ENCODE results near the gene FEZF1.

The FEZF1 gene

DNA sequence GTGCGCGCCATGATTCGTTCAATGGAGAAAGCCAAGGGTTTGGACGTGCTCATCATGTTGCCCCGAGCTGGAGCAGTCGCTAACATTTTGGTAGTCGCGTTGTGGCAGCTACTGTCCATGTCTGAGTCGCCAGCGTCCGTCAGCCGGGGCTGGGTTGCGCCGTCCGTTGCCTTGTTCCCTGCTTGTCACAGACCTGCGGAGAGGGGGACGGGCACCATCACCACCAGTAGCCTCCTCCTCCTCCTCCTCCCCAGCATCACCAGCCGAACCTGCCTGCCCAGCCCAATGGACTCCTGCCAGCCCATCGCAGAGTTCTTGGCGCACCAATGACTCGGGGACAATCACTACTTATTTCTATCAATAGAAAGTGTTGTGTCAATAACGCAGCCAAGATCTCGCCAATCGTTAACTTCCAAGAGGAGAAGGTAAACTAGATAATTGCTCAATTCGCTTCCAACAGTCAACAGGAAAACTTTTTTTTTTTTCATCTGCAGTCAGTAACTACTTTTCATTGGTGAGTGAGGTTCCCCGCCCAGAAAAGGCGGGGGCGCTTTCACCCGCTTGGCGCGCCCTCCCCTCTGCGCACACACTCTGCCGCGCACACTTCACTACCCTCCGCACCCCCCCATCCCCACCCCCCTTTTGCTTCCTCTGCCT lies at the start of gene FEZF1:
Gene FEZF1 (minus strand): TSS at position 432 of the 657 bp plus-strand sequence. CDS start 313 bp downstream, at position 119.
- DNase-seq (ENCODE audit: low spot score) = no peak

DNA sequence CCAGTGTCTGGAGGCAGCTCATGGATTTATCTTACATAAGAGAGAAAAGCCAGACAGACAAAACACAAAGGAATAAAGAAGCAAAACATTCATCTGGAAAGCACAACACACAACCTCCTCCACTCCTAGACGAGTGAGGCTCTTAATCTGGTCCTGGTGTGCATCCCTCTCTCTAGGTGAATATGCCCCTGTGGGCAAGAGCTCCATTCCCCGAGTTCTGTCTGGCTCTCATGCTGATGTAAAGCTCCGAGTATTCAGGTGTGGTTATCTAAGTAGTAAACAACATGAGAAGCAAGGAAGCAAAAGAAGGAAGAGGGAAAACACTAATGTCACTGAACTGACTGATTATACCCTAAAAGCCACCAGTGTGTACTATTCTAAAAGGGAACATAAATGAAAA lies 47.9 kb upstream of the FEZF1 start:
- DNase-seq (ENCODE audit: low spot score) = no peak

DNA sequence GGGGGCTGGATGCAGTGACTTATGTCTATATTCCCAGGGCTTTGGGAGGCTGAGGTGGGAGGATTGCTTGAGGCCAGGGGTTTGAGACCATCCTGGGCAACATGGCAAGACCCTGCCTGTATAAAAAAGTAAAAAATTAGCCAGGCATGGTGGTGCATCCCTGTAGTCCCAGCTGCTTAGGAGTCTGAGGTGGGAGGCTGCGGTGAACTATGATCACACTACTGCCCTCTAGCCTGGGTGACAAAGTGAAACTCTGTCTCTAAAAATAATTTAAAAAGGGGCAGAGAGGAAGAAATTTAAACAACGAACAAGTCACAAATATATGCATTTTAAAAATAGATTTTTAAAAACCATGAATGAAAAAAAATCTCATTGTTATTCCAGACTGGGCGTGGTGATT lies 46.2 kb upstream of the FEZF1 start:
- no peak for DNase-seq (ENCODE audit: low spot score)

DNA sequence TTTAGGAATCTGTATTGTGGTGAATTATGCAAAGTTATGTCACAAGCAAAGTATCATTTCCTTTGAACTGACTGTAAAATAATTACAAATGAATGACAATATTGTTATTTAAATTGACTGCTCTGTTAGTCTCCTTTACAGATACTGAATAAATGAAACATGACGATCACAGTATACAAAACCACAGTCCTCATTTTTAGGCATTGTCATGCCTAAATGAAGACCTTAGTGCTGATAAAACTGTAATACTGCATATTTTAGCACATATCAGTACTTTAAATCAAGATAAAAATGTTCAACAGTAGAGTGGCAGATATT lies 39.7 kb upstream of the FEZF1 start:
- no peak for DNase-seq (ENCODE audit: low spot score)

DNA sequence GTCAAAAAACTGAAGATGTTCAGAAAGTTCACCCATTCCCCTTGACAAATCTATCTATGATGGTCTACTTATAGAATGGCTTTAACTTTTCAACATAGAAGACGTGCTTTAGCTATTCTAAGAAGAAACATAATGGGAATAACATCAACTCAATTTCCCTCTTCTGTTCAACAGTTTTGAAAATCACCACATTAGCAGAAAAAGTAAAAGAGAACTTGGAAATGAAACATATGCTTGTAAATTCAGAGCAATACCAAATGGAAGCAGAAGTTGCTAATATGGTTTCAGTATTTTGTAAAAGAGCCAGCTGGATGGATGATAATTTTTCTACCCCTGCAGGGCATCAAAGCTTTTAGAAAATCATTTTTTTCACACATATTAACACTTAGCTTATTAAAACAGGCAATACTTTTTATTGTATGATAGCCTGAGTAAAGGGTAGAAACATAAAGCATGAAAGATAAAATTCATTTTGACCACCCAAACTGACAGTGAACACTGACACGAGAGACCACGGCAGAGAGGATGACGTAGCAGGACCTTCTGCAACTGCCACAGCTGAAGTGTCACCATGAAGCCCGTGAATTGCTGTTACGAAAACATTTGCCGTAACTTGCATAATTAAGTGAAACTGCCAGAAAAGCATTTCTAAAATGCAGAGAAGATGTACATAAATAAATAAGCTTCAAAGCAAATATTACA lies 39.2 kb upstream of the FEZF1 start:
- no peak for DNase-seq (ENCODE audit: low spot score)

DNA sequence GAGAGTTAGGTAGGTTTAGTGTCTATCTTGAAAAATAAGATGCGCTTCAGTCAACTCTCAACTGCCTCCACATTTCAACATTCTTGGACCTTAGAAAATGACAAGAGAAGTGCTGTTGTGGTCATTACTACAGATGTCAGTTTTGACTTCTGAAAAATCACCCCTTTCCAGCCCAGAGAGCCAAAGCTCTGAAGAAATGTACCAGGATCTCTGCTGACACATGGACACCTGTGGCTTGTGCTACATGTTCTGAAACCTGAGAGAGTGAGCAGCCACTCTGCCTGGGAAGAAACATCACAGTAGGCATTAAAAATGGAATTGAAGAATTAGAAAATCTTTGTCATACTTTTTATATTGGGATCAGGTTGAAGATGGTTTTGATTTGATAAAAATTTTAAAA lies 35.9 kb upstream of the FEZF1 start:
- DNase-seq (ENCODE audit: low spot score) = no peak

DNA sequence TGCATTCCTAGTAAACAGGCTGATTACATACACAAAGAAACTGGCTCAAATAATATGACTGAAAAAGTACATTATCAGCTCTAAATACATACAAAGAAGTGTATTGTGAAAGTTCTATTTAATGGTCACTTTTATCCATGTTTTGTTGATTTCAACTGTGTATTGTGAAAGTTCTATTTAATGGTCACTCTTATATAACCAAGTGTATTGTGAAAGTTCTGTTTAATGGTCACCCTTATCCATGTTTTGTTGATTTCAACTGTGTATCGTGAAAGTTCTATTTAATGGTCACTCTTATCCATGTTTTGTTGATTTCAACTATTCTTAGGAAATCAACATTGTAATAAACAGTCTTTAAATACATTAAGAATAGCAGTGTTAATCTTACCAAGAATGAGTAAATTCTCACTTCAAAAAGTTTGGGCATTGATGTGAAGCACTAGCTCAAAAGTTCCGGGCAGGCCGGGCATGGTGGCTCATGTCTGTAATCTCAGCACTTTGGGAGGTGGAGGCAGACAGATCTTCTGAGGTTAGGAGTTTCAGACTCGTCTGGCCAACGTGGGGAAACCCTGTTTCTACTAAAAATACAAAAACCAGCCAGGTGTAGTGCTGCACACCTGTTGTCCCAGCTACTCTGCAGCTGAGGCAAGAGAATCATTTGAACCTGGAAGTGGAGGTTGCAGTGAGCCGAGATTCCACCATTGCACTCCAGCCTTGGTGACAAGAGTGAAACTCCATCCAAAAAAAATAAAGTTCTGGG lies 34.8 kb upstream of the FEZF1 start:
- no peak for DNase-seq (ENCODE audit: low spot score)

DNA sequence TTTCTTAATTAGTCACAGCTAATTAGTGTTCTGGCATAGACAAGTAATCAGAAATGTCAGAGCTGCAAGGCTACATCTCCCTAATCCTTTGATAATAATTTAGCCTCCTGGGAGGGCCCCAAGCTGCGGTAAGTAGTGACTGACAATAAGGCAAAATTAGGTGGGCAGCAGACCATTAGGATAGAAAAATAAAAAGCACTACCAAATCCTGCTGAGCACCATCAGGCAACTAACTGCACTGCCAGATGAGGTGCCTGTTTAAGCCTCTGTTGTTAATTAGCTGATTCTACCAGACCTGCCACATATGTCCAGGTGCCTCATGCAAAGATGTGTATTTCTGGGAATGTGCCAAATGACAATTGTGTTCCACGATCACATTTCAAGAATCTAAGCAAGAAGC lies 32.5 kb upstream of the FEZF1 start:
- no peak for DNase-seq (ENCODE audit: low spot score)

DNA sequence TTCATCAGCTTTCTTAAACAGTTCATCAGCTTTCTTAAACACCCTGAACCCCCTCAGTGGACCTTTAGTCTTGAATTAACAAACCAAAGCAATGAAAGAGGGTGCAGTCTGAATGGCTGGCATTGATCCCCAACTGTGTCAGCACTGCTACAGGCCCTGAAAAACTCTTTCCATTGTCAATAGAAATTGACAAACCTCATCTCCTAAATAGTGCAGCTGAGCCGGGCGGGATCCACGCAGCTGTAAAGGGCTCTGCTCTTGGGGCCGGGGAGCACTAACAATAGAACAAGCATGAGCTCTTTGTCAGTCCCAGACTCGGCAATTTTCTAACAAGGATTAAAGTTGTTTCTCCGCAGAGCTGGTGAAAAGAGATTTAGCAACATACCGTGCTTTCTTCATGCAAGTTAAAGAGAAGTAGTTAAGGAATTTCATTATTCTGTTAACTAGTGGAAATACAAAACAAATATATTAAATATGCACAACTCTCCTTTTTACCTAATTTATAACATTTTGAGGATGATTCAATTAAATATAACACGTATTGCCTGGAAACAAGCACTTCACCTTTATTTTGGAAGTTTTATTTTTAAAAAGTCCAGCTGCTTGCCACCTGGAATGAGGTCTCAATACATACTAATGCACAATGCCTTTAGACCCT lies 24.7 kb upstream of the FEZF1 start:
- no peak for DNase-seq (ENCODE audit: low spot score)

DNA sequence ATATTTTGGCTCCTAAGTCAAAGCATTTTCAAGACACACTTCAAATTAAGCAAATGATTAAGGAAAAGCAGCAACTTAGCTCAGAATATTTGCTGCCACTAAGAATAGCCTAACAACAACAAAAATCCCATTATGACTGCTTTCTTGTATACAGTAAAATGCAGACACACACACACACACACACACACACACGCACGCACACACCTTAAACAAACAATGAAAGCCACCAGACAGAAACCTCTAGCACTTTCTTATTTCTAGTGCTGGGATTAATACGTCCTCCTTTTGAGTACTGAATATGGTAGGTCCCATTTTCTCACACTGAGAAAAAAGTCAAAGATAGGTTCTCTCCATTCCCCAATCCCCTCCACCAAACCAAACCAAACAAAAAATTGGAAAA lies 23.4 kb upstream of the FEZF1 start:
- DNase-seq (ENCODE audit: low spot score) = no peak

DNA sequence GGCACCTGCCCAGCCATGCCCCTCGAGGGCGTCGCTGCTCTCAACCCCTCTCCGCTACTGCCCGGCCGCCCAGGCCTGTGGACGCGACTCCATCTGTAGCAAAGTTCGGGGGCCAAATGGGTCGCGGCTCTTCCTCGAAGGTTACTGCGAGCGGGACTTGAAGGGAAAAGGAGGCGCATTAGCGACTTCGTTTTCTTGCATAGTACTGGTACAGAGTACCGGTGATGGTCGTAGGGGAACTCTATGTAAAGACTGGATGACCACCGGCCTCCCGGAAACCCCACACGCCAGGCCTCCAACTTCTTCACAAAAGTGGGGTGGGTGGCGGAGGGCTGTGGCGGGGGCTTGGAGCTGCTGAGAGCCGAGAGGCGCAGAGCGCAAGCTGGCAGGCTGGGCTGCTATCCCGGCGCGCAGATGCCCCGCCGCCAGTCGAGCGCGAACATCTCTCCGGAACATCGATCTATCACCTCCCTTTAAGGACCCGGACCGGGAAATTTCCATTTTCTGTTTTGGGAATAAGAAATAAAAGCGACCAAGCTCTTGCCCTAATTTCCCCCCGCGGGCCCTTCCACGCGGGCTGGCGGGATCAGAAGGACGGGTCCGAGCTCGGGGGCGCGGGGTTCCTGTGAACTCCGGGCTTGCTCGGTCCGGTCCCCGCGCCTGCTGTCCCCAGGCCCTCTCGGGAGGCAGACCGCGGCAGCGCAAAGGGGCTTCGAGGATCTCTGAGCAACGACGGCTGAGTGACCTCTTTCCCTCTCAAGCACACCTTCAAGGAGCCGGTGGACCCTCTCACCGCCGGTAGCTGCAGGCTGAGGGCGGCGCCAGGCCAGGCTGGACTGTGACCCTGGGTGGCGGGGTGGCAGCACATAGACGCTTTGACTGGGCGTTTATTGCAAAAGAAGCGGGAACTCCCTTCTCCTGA lies 12.2 kb upstream of the FEZF1 start:
- DNase-seq (ENCODE audit: low spot score) = no peak

DNA sequence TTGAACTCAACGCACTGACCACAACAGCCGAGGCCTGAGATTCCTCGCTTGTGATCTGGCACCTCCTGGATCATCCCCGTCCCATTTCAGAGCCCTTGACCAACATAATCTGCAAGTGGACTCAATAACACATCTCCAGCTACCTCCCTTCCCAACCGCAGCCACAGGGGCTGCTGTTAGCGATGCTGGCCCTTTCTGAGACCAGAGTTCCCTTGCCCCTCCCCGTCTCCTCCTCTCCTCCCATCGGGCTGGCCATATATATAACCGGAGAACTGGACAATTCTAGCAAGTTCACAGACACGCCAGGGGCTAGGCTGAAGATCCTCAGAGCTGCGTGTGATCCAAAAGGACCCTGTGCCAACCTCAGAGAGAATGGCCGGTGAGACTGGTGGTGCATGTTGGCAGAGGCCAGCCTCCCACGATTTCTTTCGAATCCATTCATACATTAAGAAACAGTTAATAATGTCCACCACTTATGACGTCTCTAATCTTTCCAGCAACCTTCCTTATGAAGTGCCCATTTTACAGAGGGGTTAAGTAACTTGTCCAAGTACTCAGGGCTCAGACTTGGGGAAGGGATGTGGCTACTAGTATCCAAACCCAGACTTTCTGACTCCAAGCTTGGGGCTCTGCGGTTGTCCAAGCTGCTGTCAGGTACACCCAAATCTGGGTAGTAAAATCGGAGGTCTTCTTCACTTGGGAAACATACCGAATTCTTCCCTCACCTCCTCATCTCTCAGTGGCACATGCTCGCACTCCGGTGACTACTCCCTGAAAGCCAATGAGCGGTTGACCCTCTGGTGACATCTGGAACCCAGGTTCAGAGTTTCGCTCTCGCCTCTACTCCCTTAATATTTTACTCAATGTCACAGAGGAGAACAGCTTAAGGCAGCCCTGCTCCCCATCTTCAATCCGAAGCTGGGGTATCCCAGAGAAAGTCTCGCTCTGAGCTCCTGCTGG lies 11.2 kb upstream of the FEZF1 start:
- no peak for DNase-seq (ENCODE audit: low spot score)

DNA sequence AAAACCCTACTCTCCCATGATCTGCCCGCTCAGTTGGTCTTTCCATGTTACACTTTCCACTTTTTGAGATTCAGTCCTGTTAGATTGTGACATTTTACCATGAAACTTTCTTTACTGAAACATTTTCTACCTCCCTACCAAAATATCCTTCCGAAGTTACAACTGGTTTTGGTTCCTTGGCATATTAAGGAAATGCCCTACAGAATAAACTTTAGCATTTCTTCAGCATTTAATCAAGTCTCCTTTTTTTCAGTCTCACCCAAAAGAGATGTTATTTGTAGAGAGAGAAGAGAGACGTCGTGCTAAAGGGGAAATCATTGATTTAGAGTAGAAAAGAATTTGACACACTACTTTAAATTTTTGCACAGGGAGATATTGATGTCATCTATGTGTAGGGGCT lies 9.7 kb upstream of the FEZF1 start:
- no peak for DNase-seq (ENCODE audit: low spot score)

DNA sequence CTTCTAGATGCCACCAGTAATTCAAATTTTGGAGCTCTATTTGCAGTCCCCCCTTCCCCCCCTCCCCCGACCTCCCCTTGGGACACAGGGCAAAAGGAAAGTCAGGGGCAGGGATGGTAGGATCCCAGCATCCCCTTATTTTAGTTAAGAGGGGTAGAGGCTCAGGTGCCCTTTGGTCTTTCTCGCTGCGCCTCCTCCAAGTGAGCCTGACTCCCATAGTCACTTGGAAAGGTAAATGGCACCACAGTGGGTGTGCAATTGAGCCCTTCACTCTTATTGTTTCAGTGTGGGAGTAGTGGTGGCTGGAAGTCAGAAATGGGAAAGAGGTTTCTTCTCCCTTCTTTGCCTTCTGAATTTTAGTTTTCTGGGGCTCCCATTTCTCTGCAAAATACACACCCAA lies 8.2 kb upstream of the FEZF1 start:
- no peak for DNase-seq (ENCODE audit: low spot score)

DNA sequence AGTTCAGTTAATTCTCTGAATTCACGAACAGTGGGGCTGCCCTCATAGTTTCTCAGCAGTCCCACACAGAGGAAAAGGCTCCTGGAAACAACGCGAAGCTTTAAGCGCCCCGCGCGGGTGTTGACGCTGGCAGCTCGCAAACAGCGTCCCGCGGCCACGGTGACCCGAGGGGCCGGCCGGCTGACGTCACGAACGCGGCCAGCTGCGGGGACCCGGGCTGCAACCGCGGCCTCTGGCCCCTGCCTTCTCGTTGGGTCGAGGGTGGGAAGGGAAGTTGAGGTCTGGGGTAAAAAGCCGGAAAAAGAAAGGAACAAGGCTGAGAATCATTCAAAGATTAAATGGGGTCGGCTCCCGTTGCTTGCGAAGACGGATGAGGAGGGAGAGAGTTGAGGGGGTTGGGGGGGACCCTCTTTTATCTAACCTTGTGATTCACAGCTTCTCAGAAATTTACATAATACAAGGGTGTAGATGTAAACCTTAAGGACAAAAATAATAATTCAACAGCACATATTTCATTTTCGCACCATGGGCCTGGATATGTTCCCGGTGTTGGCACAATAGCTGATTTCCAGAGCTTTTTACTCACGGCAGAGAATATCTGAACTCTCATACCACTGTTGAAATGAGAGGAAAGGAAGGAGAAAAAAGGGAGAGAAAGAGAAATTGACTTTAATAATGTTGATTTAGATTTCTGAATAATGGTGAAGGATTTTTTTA lies 7.3 kb upstream of the FEZF1 start:
- DNase-seq (ENCODE audit: low spot score) = no peak

DNA sequence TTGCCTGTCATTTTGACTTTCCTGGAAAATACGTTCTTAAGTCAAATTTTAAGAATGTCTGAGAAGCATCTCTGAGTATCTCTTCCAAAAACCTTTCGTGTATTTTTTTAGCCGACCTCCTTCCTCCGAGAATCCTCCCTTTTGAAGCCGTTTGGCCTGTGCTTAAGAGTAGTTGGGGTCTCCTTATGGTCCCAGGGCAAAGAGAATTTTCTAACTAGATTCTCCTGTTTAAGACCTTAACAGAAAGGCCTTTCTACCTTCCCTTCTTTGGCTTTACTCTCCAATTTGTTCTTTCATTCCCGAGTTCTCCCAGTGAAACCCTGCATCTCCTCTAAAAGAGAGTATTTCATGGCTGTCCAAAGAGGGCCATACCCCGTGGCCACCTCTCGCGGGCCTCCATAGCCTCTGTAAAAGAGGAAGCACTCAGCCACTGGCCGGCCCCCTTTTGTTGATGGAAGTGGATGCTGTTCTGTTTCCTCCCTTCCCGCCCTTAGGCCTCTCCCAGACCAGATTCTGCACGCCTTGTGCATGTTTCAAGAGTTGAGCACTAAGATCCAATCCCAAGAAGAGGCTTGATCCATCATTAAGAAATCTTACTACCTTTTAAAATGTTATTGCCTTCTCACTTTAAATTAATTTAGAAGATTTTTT lies 6.6 kb upstream of the FEZF1 start:
- no peak for DNase-seq (ENCODE audit: low spot score)

DNA sequence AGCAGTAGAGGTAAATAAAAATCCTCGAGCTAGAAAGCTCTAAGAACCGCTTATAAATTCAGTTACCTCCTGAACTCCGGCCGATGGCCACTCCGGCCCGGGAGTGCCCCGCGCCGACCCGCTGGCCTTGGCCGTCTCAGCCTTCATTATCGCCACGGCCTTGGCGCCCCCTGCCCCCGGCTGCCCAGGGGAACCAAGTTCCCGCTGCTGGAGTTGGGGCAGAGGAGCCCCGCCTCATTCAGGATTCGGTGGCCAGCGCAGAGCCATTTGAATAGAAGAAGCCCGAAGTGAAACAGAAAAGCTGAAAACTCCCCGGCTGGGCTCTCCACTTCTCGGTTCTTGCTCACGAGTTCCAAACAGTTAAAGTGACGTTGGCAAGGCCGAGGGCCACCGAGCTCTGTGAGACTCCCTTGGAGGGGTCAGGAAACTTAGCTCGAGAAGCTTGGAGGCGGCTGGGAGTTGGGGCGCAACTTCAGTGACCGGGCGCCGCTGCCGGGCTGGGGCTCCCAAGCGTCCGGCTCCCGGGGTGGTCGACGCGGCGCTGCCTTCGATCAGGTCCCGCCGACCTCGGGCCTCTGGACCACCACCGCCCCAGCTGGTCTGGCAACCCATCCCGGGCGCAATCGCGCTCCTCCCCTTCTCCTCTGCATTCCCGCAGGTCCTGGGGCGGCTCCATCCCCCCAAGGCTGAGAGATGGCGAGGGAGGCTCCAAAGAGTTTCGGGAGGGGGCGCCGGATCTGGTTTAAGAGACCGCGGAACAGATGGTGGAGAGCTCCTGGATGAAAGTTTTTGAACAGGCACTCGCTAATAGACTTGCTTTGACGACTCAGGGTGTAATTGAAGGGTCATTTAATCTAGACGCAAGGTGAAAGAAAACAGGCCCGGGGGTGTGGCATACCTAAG lies 5.8 kb upstream of the FEZF1 start:
- DNase-seq (ENCODE audit: low spot score) = no peak

DNA sequence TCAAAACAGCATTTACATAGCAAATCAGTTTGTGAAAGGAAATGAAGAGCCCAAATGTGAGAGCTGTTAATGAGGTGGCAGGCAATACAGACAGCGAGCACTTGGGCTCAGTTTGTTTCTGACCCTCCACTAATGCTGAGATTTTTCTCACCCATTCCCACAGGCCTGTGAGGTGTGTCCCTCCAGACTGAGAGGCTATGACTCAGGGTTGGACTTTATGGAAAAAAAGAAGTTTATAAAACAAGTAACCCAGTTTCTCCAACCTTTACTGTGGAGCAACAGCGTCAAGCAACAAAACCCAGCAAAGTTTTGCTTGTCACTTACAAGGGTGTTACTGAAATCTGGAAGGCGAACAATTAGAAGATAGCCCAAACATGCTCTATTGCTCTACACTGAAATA lies 4.9 kb upstream of the FEZF1 start:
- DNase-seq (ENCODE audit: low spot score) = no peak

Data from AG08396 (cell line).